Nephron progenitor cell (in vitro differentiated cells): Measurements from ENCODE around the gene SH2D3C.

Experiments
- DNase-seq: peaks from one replicate; pipeline ENCODE4 v3.0.0; 2021
- H3K27ac Mint-ChIP-seq: 2 replicates; pipeline ENCODE4 v1.8.0; 2021; ENCODE audit warnings: mild to moderate bottlenecking, moderate library complexity, mixed read lengths
- H3K27me3 Mint-ChIP-seq: 2 replicates; pipeline ENCODE4 v1.8.0; 2021; ENCODE audit warnings: mild to moderate bottlenecking, low read depth, mixed read lengths; ENCODE audit not compliant: poor library complexity
- H3K36me3 Mint-ChIP-seq: 2 replicates; pipeline ENCODE4 v1.8.0; 2021; ENCODE audit warnings: low read depth, mixed read lengths
- H3K4me1 Mint-ChIP-seq: 2 replicates; pipeline ENCODE4 v1.8.0; 2021; ENCODE audit warnings: mixed read lengths
- H3K4me3 Mint-ChIP-seq: 2 replicates; pipeline ENCODE4 v1.8.0; 2021; ENCODE audit warnings: mild to moderate bottlenecking, moderate library complexity, mixed read lengths
- H3K9me3 Mint-ChIP-seq: 2 replicates; pipeline ENCODE4 v1.8.0; 2021; ENCODE audit warnings: mild to moderate bottlenecking, moderate library complexity, mixed read lengths
- TF ChIP-seq, protein P1 (sequence below): fragments of 200-600 bp; sonication (generic); IDR thresholded peaks from 2 replicates; pipeline ENCODE4 v1.5.0; 2021; ENCODE audit warnings: antibody characterized with exemption

Gene SH2D3C

DNA sequence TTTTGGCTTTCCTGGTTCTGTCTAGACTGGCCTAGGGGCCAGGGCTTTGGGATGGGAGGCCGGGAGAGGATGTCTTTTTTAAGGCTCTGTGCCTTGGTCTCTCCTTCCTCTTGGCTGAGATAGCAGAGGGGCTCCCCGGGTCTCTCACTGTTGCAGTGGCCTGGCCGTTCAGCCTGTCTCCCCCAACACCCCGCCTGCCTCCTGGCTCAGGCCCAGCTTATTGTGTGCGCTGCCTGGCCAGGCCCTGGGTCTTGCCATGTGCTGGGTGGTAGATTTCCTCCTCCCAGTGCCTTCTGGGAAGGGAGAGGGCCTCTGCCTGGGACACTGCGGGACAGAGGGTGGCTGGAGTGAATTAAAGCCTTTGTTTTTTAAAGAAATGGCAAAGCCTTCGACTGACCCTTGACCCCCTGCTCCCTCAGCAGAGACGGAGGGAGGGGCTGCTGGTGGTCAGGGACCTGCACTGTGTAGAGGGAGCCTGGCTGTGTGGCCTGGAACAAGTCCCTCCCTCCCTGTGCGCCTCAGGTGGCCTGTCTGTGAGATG lies 35.3 kb upstream of the SH2D3C start:
- TF ChIP-seq, protein P1, sequence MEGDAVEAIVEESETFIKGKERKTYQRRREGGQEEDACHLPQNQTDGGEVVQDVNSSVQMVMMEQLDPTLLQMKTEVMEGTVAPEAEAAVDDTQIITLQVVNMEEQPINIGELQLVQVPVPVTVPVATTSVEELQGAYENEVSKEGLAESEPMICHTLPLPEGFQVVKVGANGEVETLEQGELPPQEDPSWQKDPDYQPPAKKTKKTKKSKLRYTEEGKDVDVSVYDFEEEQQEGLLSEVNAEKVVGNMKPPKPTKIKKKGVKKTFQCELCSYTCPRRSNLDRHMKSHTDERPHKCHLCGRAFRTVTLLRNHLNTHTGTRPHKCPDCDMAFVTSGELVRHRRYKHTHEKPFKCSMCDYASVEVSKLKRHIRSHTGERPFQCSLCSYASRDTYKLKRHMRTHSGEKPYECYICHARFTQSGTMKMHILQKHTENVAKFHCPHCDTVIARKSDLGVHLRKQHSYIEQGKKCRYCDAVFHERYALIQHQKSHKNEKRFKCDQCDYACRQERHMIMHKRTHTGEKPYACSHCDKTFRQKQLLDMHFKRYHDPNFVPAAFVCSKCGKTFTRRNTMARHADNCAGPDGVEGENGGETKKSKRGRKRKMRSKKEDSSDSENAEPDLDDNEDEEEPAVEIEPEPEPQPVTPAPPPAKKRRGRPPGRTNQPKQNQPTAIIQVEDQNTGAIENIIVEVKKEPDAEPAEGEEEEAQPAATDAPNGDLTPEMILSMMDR: no peak
- no peak overlapping the region for H3K27ac Mint-ChIP-seq
- peaks cover 4% of the 10 kb centered on the region for H3K36me3 Mint-ChIP-seq
- no peaks in the 10 kb centered on the region for H3K27me3 Mint-ChIP-seq
- no peak overlapping the region for H3K4me3 Mint-ChIP-seq
- DNase-seq: no peak
- H3K4me1 Mint-ChIP-seq: peaks cover 19% of the 10 kb centered on the region
- no peaks in the 10 kb centered on the region for H3K9me3 Mint-ChIP-seq

DNA sequence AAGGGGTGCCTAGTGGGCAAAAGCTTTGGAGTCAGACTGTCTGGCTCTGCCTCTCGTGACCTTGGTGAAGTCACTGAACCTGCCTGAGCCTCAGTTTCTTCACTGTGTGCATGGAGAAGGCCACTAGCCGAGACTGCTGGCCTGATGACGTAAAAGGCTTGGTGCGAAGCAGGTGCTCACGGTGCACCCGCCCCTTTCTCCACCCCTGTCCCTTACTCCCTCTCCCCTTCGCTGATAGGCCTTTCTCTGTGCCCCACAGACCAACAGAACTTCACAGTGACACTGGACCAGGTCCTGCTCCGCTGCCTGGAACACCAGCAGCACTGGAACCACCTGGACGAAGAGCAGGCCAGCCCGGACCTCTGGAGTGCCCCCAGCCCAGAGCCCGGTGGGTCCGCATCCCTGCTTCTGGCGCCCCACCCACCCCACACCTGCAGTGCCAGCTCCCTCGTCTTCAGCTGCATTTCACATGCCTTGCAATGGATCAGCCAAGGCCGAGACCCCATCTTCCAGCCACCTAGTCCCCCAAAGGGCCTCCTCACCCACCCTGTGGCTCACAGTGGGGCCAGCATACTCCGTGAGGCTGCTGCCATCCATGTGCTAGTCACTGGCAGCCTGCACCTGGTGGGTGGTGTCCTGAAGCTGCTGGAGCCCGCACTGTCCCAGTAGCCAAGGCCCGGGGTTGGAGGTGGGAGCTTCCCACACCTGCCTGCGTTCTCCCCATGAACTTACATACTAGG lies 34.6 kb upstream of the SH2D3C start:
- DNase-seq: no peak
- no peaks in the 10 kb centered on the region for H3K27me3 Mint-ChIP-seq
- no peak overlapping the region for H3K27ac Mint-ChIP-seq
- H3K4me1 Mint-ChIP-seq: peaks cover 13% of the 10 kb centered on the region
- TF ChIP-seq, protein P1: no peak
- H3K36me3 Mint-ChIP-seq: peaks cover 4% of the 10 kb centered on the region
- no peak overlapping the region for H3K4me3 Mint-ChIP-seq
- H3K9me3 Mint-ChIP-seq: no peaks in the 10 kb centered on the region

DNA sequence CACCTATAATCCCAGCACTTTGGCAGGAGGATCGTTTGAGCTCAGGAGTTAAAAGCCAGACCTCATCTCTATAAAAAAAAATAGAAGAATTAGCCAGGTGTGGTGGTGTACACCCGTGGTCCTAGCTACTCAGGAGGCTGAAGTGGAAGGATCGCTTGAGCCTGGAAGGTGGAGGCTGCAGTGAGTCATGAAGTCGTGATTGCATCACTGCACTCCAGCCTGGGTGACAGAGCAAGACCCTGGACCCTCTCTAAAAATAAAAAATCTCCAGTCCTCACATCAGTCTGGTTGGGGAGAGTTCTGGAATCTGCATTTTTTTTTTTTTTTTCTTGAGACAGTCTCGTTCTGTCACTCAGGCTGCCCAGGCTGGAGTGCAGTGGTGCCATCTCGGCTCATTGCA lies 33.5 kb upstream of the SH2D3C start:
- Mint-ChIP-seq H3K4me1 (peaks cover 2% of the 10 kb centered on the region), H3K27me3 (peaks cover 2% of the 10 kb centered on the region), H3K36me3 (peaks cover 15% of the 10 kb centered on the region), H3K9me3 (no peaks in the 10 kb centered on the region), H3K27ac (no peak overlapping the region), H3K4me3 (no peak overlapping the region)
- no peak for DNase-seq
- TF ChIP-seq, protein P1: no peak

DNA sequence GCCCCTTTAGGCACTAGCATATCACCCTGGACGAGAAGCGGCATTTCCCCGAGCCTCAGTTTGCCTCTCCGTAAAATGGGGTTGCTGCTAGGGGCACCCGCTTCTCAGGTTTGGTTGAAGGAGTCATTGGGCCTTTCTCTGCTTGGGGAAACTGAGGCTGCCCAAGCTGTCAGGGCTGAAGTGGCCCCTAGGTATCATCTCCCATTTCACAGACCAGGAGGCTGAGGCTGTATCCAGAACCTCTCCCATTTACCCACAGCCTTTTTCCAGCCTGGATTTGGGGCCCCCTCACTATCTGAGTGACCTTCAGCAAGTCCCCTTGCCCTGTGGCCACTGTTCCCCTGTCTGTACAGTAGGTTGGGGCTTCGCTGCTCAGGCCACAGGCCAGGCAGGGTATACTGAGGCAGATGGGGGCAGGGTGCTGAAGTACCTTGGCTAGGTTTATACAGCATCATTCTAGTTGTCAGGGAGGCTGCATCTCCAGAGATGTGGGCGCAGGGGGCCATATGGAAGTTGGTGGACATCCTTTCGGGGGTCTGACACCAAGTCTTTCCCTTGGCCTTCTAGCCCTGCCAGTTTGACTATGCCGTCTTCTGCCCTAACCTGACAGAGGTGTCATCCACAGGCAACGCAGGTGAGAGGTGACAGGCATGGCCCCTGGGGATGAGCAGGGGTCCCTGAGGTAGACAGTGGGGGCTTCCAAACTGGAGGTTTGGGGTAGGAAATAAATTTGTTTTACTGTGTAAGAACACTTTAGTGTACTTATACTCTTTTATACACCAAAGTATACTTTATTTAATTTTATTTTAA lies 32.1 kb upstream of the SH2D3C start:
- no peak for DNase-seq
- H3K36me3 Mint-ChIP-seq: peaks cover 24% of the 10 kb centered on the region
- H3K27me3 Mint-ChIP-seq: peaks cover 7% of the 10 kb centered on the region
- H3K4me3 Mint-ChIP-seq: no peak overlapping the region
- no peaks in the 10 kb centered on the region for H3K9me3 Mint-ChIP-seq
- TF ChIP-seq, protein P1: no peak
- no peak overlapping the region for H3K27ac Mint-ChIP-seq
- H3K4me1 Mint-ChIP-seq: no peaks in the 10 kb centered on the region

DNA sequence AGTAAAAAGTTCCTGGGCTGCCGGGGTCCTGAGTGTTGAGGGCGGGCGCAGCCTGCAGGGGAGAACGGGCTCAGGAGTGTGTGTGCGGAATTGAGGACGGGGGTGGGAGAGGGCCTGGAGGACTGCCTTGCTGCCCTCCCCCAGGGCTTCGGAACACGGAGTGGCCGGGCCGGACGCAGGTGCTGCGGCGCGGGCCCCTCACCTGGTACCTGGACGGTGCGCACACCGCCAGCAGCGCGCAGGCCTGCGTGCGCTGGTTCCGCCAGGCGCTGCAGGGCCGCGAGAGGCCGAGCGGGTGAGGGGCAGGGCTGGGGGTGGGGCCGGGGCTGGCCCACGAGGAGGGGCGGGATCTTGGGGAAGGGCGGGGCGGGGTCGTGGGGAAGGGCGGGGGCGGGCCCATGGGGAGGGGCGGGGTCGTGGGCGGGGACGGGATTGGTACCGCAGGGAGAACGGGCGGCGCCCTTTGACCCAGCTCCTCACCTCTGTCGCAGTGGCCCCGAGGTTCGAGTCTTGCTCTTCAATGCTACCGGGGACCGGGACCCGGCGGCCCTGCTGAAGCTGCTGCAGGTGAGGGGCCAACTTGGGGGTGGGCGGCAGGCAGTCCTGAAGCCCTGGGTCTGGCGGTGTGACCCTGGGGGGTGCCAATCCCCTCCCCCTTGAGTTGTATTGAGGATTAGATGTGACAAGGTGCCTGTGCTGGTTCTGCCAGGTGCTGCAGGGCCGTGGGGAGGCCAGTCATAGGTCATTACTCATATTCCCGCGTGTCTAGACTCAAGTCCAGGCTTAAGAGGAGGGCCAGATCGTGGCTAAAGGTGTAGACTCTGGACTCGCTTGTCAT lies 31.3 kb upstream of the SH2D3C start:
- H3K27me3 Mint-ChIP-seq: peaks cover 7% of the 10 kb centered on the region
- no peaks in the 10 kb centered on the region for H3K4me1 Mint-ChIP-seq
- no peak overlapping the region for H3K27ac Mint-ChIP-seq
- peaks cover 25% of the 10 kb centered on the region for H3K36me3 Mint-ChIP-seq
- H3K9me3 Mint-ChIP-seq: no peaks in the 10 kb centered on the region
- peak overlapping the region; percentile 40 for H3K4me3 Mint-ChIP-seq
- TF ChIP-seq, protein P1: no peak
- peak; percentile 77 for DNase-seq
